ENCODE measurements around the gene XYLB. TPM values are rescaled to one million over a fixed set of nuclear protein-coding genes. Genes with fewer than 3 reads are reported as not detected.
A peak's percentile ranks its signal among the peaks of the same experiment; 100 is the strongest.
"Not testable (repeated sequence)": the region's sequence is repeated elsewhere in the genome, so short reads cannot be mapped to it uniquely, and the experiment has no call there.

Gene XYLB
- total RNA-seq, 1 experiment from 2014 or later, result 1.5 TPM

DNA sequence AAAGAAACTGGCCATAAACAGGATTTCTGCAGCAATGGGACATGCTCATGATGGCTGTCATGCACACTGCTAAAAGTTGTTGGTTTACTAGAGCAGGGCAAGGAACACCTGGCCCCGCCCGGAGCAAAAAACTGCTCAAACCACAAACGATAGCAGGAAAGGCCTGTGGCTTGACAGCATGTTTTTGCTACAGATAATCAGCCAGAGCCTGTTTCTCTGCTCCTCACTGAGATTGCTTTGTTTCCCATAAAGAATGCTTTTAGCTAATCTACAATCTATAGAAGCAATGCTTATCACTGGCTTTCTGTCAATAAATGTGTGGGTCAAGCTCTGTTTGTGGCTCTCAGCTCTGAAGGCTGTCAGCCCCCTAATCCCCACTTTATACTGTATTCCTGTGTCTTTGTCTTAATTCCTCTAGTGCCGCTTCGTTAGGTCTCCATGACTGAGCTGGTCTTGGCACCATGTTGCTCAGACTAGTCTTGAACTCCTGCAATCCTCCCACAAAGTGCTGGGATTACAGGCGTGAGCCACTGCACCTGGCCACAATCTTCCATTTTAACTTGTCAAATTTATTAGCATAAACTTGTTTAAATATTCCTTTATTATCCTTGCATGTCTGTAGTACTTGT lies 80.3 kb downstream of the XYLB start:
- DNase-seq; H3K27me3 ChIP-seq (ENCODE audit: control insufficient read depth, insufficient read depth, low read length); H3K36me3 ChIP-seq (replicated peaks; ENCODE audit: control insufficient read depth, insufficient read depth, low read length); H3K4me3 ChIP-seq (ENCODE audit: insufficient read depth, low read depth, low read length): not testable (repeated sequence)

DNA sequence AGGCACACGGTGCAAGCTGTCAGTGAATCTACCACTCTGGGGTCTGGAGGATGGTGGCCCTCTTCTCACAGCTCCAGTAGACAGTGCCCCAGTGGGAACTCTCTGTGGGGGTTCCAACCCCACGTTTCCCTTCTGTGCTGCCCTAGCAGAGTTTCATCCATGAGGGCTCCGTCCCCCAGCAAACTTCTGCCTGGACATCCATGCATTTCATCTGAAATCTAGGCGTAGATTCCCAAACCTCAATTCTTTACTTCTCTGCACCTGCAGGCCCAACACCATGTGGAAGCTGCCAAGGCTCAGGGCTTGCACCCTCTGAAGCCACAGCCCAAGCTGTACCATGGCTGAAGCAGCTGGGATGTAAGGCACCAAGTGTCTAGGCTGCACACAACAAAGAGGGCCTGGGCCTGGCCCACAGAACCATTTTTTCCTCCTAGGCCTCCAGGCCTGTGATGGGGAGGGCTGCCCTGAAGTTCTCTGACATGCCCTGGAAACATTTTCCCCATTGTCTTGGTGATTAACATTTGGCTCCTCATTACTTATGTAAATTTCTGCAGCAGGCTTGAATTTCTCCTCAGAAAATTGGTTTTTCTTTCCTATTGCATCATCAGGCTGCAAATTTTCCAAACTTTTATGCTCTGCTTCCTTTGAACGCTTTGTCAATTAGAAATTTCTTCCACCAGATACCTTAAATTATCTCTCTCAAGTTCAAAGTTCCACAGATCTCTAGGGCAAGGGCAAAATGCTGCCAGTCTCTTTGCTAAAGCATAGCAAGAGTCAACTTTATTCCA lies 86.5 kb downstream of the XYLB start:
- H3K36me3 ChIP-seq (replicated peaks; ENCODE audit: control insufficient read depth, insufficient read depth, low read length); H3K27me3 ChIP-seq (ENCODE audit: control insufficient read depth, insufficient read depth, low read length); H3K4me3 ChIP-seq (ENCODE audit: insufficient read depth, low read depth, low read length); DNase-seq: not testable (repeated sequence)

DNA sequence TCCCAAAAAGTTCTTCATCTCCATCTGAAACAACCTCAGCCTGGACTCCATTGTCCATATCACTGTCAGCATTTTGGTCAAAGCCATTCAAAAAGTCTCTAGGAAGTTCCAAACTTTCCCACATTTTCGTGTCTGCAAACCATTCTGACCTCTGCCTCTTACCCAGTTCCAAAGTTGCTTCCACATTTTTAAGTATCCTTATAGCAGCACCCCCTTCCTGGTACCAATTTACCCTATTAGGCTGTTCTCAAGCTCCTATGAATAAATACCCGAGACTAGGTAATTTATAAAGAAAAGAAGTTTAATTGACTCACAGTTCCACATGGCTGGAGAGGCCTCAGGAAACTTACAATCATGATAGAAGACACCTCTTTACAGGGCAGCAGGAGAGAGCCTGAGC lies 87.1 kb downstream of the XYLB start:
- H3K36me3 ChIP-seq (replicated peaks; ENCODE audit: control insufficient read depth, insufficient read depth, low read length); H3K27me3 ChIP-seq (ENCODE audit: control insufficient read depth, insufficient read depth, low read length); H3K4me3 ChIP-seq (ENCODE audit: insufficient read depth, low read depth, low read length); DNase-seq: not testable (repeated sequence)

DNA sequence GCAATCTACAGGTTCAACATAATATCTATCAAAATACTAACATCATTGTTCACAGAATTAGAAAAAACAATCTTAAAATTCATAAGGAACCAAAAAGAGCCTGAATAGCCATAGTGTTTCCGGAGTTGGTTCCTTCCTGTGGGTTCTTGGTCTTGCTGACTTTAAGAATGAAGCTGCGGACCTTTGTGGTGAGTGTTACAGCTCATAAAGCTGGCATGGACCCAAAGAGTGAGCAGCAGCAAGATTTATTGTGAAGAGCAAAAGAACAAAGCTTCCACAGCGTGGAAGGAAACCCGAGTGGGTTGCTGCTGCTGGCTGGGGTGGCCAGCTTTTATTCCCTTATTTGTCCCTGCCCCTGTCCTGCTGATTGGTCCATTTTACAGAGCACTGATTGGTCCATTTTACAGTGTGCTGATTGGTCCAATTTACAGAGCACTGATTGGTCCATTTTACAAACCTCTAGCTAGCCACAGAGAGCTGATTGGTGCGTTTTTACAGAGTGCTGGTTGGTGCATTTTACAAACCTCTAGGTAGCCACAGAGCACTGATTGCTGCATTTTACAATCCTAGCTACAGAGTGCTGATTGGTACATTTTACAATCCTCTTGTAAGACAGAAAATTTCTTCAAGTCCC lies 92.0 kb downstream of the XYLB start:
- DNase-seq; H3K36me3 ChIP-seq (replicated peaks; ENCODE audit: control insufficient read depth, insufficient read depth, low read length); H3K27me3 ChIP-seq (ENCODE audit: control insufficient read depth, insufficient read depth, low read length); H3K4me3 ChIP-seq (ENCODE audit: insufficient read depth, low read depth, low read length): not testable (repeated sequence)

DNA sequence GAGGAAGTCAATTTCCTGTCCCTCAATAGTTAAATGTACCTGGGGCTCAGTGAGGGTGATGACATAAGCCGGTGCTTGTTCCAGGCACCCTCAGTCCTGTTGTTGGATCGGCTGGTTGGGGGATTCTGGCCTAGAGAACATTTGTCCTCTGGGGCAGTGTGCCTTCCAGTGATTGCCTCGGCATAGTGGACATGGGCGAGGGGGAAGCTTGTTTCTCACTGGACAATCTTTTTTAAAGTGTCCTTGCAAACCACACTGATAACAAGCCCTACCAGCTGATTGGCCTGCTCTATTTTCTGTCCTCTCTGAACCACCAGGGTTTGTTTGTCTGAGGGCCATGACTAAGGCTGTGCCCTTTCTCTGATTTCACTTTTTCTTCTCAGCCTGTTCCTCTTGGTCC lies 96.6 kb downstream of the XYLB start:
- not testable (repeated sequence) for H3K27me3 ChIP-seq (ENCODE audit: control insufficient read depth, insufficient read depth, low read length); DNase-seq; H3K36me3 ChIP-seq (replicated peaks; ENCODE audit: control insufficient read depth, insufficient read depth, low read length); H3K4me3 ChIP-seq (ENCODE audit: insufficient read depth, low read depth, low read length)

DNA sequence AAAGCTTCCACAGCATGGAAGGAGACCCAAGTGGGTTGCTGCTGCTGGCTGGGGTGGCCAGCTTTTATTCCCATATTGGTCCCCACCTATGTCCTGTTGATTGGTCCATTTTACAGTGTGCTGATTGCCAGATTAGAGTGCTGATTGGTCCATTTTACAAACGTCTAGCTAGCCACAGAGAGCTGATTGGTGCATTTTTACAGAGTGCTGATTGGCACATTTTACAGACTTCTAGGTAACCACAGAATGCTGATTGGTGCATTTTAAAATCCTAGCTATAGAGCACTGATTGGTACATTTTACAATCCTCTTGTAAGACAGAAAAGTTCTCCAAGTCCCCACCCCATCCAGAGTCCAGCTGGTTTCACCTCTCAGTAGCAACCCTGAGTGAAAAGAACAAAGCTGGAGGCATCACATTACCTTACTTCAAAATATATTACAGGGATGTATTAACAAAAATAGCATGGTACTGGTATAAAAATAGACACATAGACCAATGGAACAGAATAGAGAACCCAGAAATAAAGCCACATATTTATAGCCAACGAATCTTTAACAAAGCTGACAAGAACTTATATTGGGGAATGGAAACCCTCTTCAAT lies 99.6 kb downstream of the XYLB start:
- H3K27me3 ChIP-seq (ENCODE audit: control insufficient read depth, insufficient read depth, low read length), result no peaks in the 10 kb centered on the region
- DNase-seq, result no peak
- H3K36me3 ChIP-seq (replicated peaks; ENCODE audit: control insufficient read depth, insufficient read depth, low read length), result no peaks in the 10 kb centered on the region
- H3K4me3 ChIP-seq (ENCODE audit: insufficient read depth, low read depth, low read length), result no peak overlapping the region

DNA sequence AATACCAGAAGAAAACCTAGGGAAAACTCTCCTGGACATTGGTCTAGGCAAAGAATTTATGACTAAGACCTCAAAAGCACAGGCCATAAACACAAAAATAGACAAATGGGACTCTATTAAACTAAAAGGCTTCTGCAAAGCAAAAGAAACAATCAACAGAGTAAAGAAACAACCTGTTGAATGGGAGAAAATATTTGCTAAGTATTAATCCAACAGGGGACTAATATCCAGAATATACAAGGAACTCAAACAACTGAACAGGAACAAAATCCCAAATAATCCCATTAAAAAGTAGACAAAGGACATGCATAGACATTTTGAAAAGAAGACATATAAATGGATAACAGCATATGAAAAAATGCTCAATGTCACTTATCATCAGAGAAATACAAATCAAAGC lies 100.2 kb downstream of the XYLB start:
- no peak overlapping the region for H3K4me3 ChIP-seq (ENCODE audit: insufficient read depth, low read depth, low read length)
- H3K27me3 ChIP-seq (ENCODE audit: control insufficient read depth, insufficient read depth, low read length), result no peaks in the 10 kb centered on the region
- no peaks in the 10 kb centered on the region for H3K36me3 ChIP-seq (replicated peaks; ENCODE audit: control insufficient read depth, insufficient read depth, low read length)
- no peak for DNase-seq

DNA sequence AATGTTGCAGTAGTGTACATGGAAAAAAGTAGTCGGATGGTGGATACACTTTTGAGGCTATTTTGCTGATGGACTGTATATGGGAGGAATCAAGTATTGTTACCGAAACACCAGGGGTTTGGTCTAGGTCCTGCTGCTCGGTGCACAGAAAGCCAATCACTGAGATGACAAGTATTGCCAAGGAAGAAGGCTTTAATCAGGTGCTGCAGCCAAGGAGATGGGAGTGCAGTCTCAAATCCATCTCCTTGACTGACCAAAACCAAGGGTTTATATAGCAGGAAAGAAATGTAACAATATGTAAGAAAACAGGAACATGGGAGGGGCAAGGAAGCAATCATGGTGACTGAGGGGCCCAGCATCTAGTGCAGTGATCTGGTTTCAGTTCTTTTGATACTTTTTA lies 104.3 kb downstream of the XYLB start:
- H3K4me3 ChIP-seq (ENCODE audit: insufficient read depth, low read depth, low read length), result no peak overlapping the region
- no peaks in the 10 kb centered on the region for H3K36me3 ChIP-seq (replicated peaks; ENCODE audit: control insufficient read depth, insufficient read depth, low read length)
- DNase-seq, result no peak
- no peaks in the 10 kb centered on the region for H3K27me3 ChIP-seq (ENCODE audit: control insufficient read depth, insufficient read depth, low read length)

DNA sequence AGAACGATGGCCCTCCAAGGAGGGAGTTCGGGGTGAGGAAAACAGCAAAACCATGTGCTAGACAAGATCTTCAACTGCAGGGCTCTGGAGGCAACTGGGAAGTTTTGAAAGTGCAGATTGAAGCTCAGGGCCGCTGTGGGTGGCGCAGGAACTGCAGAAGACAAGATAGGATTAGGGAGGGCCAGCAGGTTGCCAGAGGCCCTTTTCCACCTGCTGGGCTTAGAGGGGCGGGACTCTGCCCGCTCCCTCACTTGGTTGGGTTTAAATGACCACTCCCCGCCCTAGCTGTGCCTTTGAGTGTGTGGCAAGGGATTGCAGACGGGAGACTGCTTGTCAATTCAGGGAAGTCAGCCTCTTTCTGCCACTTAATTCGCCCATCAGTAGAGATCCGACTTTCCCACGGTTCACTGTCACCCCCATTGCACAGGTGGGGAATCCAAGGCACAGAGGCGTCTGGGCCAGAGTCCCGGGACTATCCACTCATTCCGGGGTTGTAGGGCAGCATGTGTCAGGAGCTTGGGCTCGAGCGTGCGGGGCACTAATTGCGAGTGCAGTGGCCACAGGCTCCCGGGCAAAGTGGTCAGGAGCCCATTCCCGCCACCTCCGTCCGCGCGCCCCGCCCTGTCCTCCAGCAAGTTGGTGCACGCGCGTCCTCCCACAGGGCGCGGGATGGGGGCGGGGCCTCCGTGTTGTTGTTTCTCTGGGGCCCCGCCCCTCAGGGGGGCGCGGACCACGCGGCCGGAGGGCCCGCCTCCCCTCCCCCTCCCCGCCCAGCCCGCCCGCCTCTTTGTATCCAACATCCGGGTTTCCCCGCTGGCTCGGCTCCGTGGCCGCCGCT lies 106.7 kb downstream of the XYLB start, which contains the start of gene ACVR2B:
Gene ACVR2B, plus strand, starts transcription at position 816 of the 838 bp plus-strand sequence. CDS start 433 bp downstream, outside the sequence.
- DNase-seq, result peak; percentile 97
- H3K27me3 ChIP-seq (ENCODE audit: control insufficient read depth, insufficient read depth, low read length), result no peaks in the 10 kb centered on the region
- peak within 1 kb of the TSS; percentile 94 for H3K4me3 ChIP-seq (ENCODE audit: insufficient read depth, low read depth, low read length)
- no peaks in the 10 kb centered on the region for H3K36me3 ChIP-seq (replicated peaks; ENCODE audit: control insufficient read depth, insufficient read depth, low read length)

DNA sequence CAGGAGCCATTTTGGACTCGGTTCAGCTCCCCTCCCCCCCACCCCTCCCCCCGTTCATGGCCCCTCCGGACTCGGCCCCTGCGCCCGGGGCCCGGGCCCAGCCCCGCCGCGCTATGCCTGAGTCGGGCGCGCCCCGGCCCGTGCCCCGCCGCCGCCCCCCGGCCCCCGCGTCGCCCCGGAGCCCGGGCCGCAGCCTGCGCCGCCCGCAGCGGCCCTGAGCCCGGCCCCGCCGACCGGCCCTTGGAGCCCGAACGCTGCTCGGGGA lies 107.3 kb downstream of the XYLB start:
- no peak for DNase-seq
- no peaks in the 10 kb centered on the region for H3K27me3 ChIP-seq (ENCODE audit: control insufficient read depth, insufficient read depth, low read length)
- peak overlapping the region; percentile 94 for H3K4me3 ChIP-seq (ENCODE audit: insufficient read depth, low read depth, low read length)
- no peaks in the 10 kb centered on the region for H3K36me3 ChIP-seq (replicated peaks; ENCODE audit: control insufficient read depth, insufficient read depth, low read length)

DNA sequence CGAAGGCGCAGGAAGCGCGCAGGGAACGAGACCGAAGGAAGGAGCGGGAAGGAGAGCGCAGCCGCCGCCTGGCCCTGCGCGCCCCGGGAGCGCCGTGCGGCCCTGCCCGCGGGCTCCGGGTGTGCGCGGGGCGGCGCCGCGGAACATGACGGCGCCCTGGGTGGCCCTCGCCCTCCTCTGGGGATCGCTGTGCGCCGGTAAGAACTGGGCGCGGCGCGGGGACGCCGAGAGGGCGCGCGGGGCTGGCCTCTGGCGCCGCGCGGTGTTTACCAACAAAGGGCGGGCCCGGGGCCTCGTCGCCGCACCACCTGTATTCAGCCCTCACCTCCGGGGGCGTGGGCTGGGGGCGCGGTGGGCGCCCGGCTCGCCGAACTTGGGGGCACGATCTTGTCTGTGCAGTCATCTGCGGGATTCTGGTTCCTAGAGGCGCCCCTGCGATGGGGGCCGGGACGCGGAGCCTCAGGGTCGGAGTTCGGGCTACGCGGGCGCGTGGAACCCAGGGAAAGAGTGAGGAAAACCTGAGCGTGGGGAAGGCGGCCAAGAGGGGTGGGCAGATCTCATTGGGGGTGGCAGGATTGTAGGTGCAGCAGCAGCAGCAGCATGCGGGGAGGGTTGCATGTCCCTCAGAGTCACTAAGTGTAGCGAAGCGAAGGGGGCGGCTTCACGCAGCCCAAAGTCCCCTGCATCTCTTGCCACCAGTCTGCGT lies 107.7 kb downstream of the XYLB start:
- Histone ChIP-seq H3K36me3 (replicated peaks; ENCODE audit: control insufficient read depth, insufficient read depth, low read length) (no peaks in the 10 kb centered on the region), H3K4me3 (ENCODE audit: insufficient read depth, low read depth, low read length) (peak overlapping the region; percentile 94), H3K27me3 (ENCODE audit: control insufficient read depth, insufficient read depth, low read length) (no peaks in the 10 kb centered on the region)
- DNase-seq, result peak; percentile 76

DNA sequence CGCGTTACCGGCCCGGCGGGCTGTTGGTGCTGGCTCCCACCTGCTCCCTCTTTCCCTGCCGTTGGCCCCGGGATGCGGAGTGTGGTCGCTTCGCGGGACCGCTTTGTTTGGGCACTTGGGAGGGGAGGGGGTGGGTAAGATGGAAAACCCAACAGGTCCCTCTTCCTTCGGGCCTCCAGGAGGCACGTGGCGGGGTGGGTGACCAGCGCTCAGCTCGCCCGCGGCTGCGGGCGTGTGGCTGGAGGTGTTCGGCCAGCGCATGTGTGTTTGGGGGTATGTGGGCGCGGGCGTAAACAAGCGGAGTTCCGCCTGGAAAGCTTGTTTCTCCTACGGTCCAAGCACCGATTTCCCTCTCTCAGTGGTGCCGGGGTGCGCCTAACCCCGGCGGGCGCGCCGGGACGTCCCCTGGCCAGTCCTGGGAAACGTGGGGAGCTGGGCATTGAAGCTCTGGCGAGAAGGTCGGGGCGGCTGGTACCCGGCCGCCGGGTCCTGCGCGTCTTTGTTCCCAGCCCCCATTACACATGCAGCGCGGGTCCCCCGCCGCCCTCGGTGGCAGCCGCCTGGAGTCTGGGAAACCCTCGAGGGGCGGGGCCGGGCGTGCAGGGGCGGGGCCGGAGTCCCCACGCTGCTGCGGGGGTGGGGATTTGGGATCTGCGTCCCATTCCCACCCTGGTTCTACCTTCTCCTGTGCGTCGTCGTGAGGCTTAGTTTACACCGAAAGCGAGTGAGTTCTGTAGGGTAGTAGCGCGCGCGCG lies 108.5 kb downstream of the XYLB start:
- Histone ChIP-seq H3K36me3 (replicated peaks; ENCODE audit: control insufficient read depth, insufficient read depth, low read length) (no peaks in the 10 kb centered on the region), H3K27me3 (ENCODE audit: control insufficient read depth, insufficient read depth, low read length) (no peaks in the 10 kb centered on the region), H3K4me3 (ENCODE audit: insufficient read depth, low read depth, low read length) (peak overlapping the region; percentile 94)
- peak; percentile 95 for DNase-seq

DNA sequence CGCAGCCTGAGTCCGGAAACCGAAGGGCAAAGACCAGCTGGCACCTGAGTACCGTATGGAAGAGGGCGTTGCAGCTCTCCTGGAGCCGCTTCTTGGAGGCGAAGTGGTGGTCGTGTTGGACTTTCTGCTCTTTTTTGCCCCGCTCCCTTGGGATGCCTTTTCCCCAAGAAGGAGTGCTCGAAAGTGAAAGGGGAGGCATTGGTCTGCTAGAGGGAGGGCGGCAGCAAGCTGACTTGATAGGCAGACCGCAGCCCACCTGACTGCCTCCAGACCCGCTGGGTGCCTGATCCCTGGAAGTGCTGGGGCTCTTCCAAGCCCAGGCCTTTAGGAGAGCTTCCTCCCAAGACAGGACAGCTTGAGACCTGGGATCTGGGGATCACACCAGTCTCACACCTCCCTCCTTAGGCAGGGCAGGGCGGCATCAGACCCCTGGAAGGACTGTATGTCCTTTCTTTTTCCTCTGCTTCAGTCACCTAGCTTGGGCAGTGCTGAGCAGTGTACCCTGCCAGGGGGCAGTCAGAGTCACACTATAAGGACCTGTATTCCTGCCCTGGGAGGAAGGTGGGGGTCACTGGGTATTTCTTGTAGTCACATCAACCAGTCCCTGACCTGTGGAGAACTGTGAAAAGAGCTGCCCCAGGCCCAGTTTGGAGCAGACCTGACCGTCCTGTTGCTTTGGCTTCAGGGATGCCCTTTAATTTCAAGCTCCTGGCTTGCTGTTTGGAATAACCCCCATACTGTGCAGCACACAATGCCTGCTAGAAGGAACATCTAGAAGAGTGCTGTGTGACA lies 109.2 kb downstream of the XYLB start:
- Histone ChIP-seq H3K36me3 (replicated peaks; ENCODE audit: control insufficient read depth, insufficient read depth, low read length) (no peaks in the 10 kb centered on the region), H3K27me3 (ENCODE audit: control insufficient read depth, insufficient read depth, low read length) (no peaks in the 10 kb centered on the region)
- peak; percentile 76 for DNase-seq

More for the DNA sequence above, 109.2 kb downstream of the XYLB start:
- peak overlapping the region; percentile 94 for H3K4me3 ChIP-seq (ENCODE audit: insufficient read depth, low read depth, low read length)
